22Rv1 (cell line): ENCODE results near the gene TMEM87A.

Experiments
- ZFX ChIP-seq: fragments of 450-650 bp; IDR thresholded peaks from 2 replicates; pipeline ENCODE4 v1.6.1; 2017; ENCODE audit warnings: antibody characterized with exemption, borderline replicate concordance
- TF ChIP-seq, protein P1 (sequence below): fragments of 450-650 bp; IDR thresholded peaks from 2 replicates; pipeline ENCODE4 v1.5.1; 2017; ENCODE audit warnings: mild to moderate bottlenecking

DNA sequence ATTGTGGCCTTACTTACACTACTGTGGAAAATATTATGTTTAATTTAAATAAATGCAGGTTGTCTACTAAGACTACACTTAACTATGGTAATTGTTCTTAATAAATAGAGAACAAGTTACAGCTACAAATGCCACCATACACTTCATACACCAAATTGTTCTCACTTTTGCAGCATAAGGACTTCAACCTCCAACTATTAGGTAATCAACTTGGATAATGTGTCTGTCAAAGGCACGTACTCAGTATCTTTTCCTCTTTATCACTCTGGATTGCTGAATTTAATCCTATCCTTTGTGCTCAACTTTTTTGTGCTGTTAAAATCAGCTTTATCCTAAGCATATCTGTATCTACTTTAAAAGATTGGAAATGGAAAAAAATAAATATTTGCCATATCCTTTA lies 41.6 kb upstream of the TMEM87A start:
- TF ChIP-seq, protein P1, sequence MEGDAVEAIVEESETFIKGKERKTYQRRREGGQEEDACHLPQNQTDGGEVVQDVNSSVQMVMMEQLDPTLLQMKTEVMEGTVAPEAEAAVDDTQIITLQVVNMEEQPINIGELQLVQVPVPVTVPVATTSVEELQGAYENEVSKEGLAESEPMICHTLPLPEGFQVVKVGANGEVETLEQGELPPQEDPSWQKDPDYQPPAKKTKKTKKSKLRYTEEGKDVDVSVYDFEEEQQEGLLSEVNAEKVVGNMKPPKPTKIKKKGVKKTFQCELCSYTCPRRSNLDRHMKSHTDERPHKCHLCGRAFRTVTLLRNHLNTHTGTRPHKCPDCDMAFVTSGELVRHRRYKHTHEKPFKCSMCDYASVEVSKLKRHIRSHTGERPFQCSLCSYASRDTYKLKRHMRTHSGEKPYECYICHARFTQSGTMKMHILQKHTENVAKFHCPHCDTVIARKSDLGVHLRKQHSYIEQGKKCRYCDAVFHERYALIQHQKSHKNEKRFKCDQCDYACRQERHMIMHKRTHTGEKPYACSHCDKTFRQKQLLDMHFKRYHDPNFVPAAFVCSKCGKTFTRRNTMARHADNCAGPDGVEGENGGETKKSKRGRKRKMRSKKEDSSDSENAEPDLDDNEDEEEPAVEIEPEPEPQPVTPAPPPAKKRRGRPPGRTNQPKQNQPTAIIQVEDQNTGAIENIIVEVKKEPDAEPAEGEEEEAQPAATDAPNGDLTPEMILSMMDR = no peak
- no peak for TF ChIP-seq ZFX
